RWPE2 (cell line): ENCODE data around the gene HRG.
A peak's percentile ranks its signal among the peaks of the same experiment; 100 is the strongest.
"Not testable (repeated sequence)": the region's sequence is repeated elsewhere in the genome, so short reads cannot be mapped to it uniquely, and the experiment has no call there.

Source experiments
- ATAC-seq: fragments of 200-7000 bp; cut with Tn5 transposase; 3 replicates; pipeline ENCODE4 v1.9.1; 2021; ENCODE audit warnings: low read depth
- DNase-seq: peaks from one replicate; pipeline ENCODE4 v3.0.0-alpha.2; 2020; ENCODE audit warnings: low spot score
- H3K27ac ChIP-seq: fragments of 450-650 bp; 2 replicates; pipeline ENCODE4 v1.5.1; 2017; ENCODE audit warnings: mild to moderate bottlenecking; ENCODE audit not compliant: poor library complexity, severe bottlenecking
- H3K27me3 ChIP-seq: fragments of 250-450 bp; sonication (Bioruptor Pico); 2 replicates; pipeline ENCODE4 v1.5.1; 2021; ENCODE audit warnings: mild to moderate bottlenecking, moderate library complexity; ENCODE audit not compliant: insufficient read depth, poor library complexity, severe bottlenecking
- H3K36me3 ChIP-seq: fragments of 250-450 bp; sonication (Bioruptor Pico); 2 replicates; pipeline ENCODE4 v1.5.1; 2020; ENCODE audit warnings: low read depth, mild to moderate bottlenecking, moderate library complexity
- H3K4me1 ChIP-seq: fragments of 250-450 bp; sonication (Bioruptor Pico); 2 replicates; pipeline ENCODE4 v1.5.1; 2021; ENCODE audit warnings: mild to moderate bottlenecking, moderate library complexity; ENCODE audit not compliant: insufficient read depth, poor library complexity, severe bottlenecking
- H3K4me3 ChIP-seq: fragments of 250-450 bp; sonication (Bioruptor Pico); 2 replicates; pipeline ENCODE4 v1.5.1; 2021; ENCODE audit warnings: mild to moderate bottlenecking, moderate library complexity; ENCODE audit not compliant: severe bottlenecking
- H3K9me3 ChIP-seq: fragments of 250-450 bp; sonication (Bioruptor Pico); 2 replicates; pipeline ENCODE4 v1.5.1; 2021; ENCODE audit warnings: mild to moderate bottlenecking, moderate library complexity; ENCODE audit not compliant: severe bottlenecking
- TF ChIP-seq, protein P1 (sequence below): fragments of 450-650 bp; IDR thresholded peaks from one replicate; pipeline ENCODE4 v1.5.1; 2017; ENCODE audit warnings: mild to moderate bottlenecking, moderate library complexity; ENCODE audit not compliant: poor library complexity, severe bottlenecking

Gene HRG

DNA sequence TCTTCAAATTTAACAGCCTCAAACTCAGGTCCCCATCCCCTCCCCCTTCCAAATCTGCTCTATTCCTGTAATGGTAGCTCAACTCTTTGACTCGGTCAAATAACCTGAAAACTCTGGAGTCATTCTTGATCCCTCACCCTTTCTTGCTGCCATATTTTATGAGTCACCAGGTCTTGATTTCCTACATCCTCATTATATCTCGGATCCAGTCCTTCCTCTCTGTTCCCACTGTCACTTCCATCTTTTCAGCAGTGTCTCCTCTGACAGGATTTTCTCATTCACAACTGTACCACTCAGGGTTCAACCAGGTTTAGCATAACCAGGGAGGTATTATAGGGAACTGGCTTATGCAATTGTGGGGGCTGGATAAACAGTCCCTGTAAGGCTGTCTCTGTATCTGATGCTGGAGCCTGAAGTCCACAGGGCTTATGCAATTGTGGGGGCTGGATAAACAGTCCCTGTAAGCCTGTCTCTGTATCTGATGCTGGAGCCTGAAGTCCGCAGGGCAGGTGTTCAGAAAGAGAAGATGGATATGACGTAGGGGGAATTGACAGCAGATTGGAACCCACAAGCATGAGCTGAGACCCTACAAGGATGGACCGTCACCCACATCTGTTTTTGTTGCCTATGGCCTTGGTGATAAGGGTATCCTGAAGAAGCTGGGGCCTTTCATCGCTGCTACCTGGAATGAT, 34.7 kb upstream of the HRG start:
- TF ChIP-seq, protein P1, sequence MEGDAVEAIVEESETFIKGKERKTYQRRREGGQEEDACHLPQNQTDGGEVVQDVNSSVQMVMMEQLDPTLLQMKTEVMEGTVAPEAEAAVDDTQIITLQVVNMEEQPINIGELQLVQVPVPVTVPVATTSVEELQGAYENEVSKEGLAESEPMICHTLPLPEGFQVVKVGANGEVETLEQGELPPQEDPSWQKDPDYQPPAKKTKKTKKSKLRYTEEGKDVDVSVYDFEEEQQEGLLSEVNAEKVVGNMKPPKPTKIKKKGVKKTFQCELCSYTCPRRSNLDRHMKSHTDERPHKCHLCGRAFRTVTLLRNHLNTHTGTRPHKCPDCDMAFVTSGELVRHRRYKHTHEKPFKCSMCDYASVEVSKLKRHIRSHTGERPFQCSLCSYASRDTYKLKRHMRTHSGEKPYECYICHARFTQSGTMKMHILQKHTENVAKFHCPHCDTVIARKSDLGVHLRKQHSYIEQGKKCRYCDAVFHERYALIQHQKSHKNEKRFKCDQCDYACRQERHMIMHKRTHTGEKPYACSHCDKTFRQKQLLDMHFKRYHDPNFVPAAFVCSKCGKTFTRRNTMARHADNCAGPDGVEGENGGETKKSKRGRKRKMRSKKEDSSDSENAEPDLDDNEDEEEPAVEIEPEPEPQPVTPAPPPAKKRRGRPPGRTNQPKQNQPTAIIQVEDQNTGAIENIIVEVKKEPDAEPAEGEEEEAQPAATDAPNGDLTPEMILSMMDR, result no peak
- DNase-seq (no peak), ATAC-seq (no peak)
- no peaks in the 10 kb centered on the region for H3K4me1 ChIP-seq
- no peaks in the 10 kb centered on the region for H3K27me3 ChIP-seq
- no peak overlapping the region for H3K4me3 ChIP-seq
- no peaks in the 10 kb centered on the region for H3K9me3 ChIP-seq
- no peaks in the 10 kb centered on the region for H3K36me3 ChIP-seq
- H3K27ac ChIP-seq, result no peak overlapping the region

DNA sequence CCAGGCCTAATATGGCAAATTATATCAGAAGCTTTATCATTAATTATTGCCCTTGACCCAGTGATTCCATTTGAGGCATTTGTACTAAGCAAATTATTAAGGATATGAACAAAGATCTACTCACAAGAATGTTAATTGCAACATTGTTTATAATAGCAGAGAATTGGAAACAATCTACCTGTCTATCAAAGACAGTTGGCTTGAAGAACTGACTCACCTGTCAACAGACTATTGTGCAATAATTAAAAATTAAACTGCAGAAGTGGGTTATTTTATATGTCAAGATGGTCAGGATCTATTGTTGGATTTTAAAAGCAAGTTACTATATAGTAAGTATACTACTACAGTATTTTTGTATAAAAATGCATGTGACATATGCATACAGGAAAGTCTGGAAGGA, 32.3 kb upstream of the HRG start:
- Histone ChIP-seq H3K36me3 (no peaks in the 10 kb centered on the region), H3K4me3 (no peak overlapping the region), H3K27me3 (no peaks in the 10 kb centered on the region), H3K4me1 (no peaks in the 10 kb centered on the region), H3K27ac (no peak overlapping the region), H3K9me3 (no peaks in the 10 kb centered on the region)
- TF ChIP-seq, protein P1, result no peak
- ATAC-seq (peak; percentile 54; the same call in 2 of the 3 replicates), DNase-seq (no peak)

- H3K36me3 ChIP-seq, H3K27ac ChIP-seq: not testable (repeated sequence)
Measured at GRCh38 chr3:186634207-186634606, 31.6 kb upstream of the HRG start.

DNA sequence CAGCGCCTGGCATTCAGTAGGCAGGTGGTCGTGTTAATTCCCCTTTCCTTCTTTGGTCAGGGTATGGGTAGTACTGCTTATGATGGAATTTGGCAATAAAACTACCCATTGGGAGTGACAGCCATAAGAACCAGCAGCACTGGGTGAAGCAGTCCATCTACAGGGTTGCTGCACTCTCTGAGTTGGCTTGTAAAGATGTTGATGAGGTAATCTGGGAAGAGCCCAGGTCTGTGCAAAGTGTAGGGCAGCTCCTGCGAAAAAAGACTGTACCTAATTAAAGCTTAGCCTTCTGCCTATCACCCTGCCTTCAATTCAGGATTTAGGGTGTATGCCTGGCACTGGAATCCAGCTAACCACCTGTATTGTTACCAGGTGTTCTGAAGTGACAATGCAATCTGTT, 30.3 kb upstream of the HRG start:
- ATAC-seq (no peak), DNase-seq (no peak)
- H3K27ac ChIP-seq, result no peak overlapping the region
- H3K9me3 ChIP-seq, result no peaks in the 10 kb centered on the region
- no peak overlapping the region for H3K4me3 ChIP-seq
- no peaks in the 10 kb centered on the region for H3K27me3 ChIP-seq
- TF ChIP-seq, protein P1, result no peak
- peaks cover 10% of the 10 kb centered on the region for H3K4me1 ChIP-seq
- H3K36me3 ChIP-seq, result no peaks in the 10 kb centered on the region

More at GRCh38 chr3:186634207-186634606, 31.6 kb upstream of the HRG start:
- H3K4me1 ChIP-seq, H3K4me3 ChIP-seq, H3K9me3 ChIP-seq, DNase-seq, H3K27me3 ChIP-seq, ATAC-seq: not testable (repeated sequence)

- Histone ChIP-seq H3K9me3 (no peaks in the 10 kb centered on the region), H3K4me1 (peaks cover 18% of the 10 kb centered on the region), H3K27ac (no peak overlapping the region), H3K4me3 (no peak overlapping the region), H3K27me3 (no peaks in the 10 kb centered on the region), H3K36me3 (no peaks in the 10 kb centered on the region)
- DNase-seq (no peak), ATAC-seq (no peak)
- TF ChIP-seq, protein P1, result no peak
Measured at GRCh38 chr3:186636536-186636935, 29.3 kb upstream of the HRG start.
